ENCODE measurements around the gene CREBL2. TPM values are rescaled to one million over a fixed set of nuclear protein-coding genes. Genes with fewer than 3 reads are reported as not detected.
"Not testable (repeated sequence)": the region's sequence is repeated elsewhere in the genome, so short reads cannot be mapped to it uniquely, and the experiment has no call there.

The CREBL2 gene
- polyA plus RNA-seq, 2 donors, result 5.5 to 8.1 TPM

GRCh38 chr12:12646483-12647072, 34.9 kb downstream of the CREBL2 start:
- no peaks in the 10 kb centered on the region for H3K4me1 ChIP-seq (ENCODE audit: control insufficient read depth in 2 of 2, insufficient read depth in 2 of 2, low read length in 1 of 2)
- WGBS, 2 donors, result 69 to 96% methylated on average over 1 of the region's 1 CpG
- H3K9me3 ChIP-seq (ENCODE audit: control insufficient read depth in 2 of 2, insufficient read depth in 1 of 2, low read depth in 1 of 2, low read length in 1 of 2), result peaks cover 7 to 12% of the 10 kb centered on the region in 2 donors
- no peaks in the 10 kb centered on the region for H3K27me3 ChIP-seq (ENCODE audit: control insufficient read depth in 1 of 2, insufficient read depth in 2 of 2, low read length in 2 of 2)
- no peak overlapping the region for H3K4me3 ChIP-seq (ENCODE audit: low read depth in 1 of 2, low read length in 2 of 2)
- H3K27ac ChIP-seq (ENCODE audit: low read depth in 2 of 2, low read length in 1 of 2), result no peak overlapping the region
- peaks cover 0 to 3% of the 10 kb centered on the region in 2 donors for H3K36me3 ChIP-seq (ENCODE audit: control insufficient read depth in 2 of 2, insufficient read depth in 2 of 2, low read length in 1 of 2)

GRCh38 chr12:12648284-12648683, 36.6 kb downstream of the CREBL2 start:
- Histone ChIP-seq H3K4me1 (ENCODE audit: control insufficient read depth in 2 of 2, insufficient read depth in 2 of 2, low read length in 1 of 2) (no peaks in the 10 kb centered on the region), H3K36me3 (ENCODE audit: control insufficient read depth in 2 of 2, insufficient read depth in 2 of 2, low read length in 1 of 2) (no peaks in the 10 kb centered on the region), H3K27ac (ENCODE audit: low read depth in 2 of 2, low read length in 1 of 2) (no peak overlapping the region), H3K9me3 (ENCODE audit: control insufficient read depth in 2 of 2, insufficient read depth in 1 of 2, low read depth in 1 of 2, low read length in 1 of 2) (peaks cover 7 to 12% of the 10 kb centered on the region in 2 donors), H3K27me3 (ENCODE audit: control insufficient read depth in 1 of 2, insufficient read depth in 2 of 2, low read length in 2 of 2) (no peaks in the 10 kb centered on the region), H3K4me3 (ENCODE audit: low read depth in 1 of 2, low read length in 2 of 2) (no peak overlapping the region)

- H3K36me3 ChIP-seq (ENCODE audit: control insufficient read depth in 2 of 2, insufficient read depth in 2 of 2, low read length in 1 of 2), result no peaks in the 10 kb centered on the region
- no peak overlapping the region for H3K27ac ChIP-seq (ENCODE audit: low read depth in 2 of 2, low read length in 1 of 2)
- no peak overlapping the region for H3K4me3 ChIP-seq (ENCODE audit: low read depth in 1 of 2, low read length in 2 of 2)
- no peaks in the 10 kb centered on the region for H3K27me3 ChIP-seq (ENCODE audit: control insufficient read depth in 1 of 2, insufficient read depth in 2 of 2, low read length in 2 of 2)
- H3K4me1 ChIP-seq (ENCODE audit: control insufficient read depth in 2 of 2, insufficient read depth in 2 of 2, low read length in 1 of 2), result no peaks in the 10 kb centered on the region
- peaks cover 7 to 12% of the 10 kb centered on the region in 2 donors for H3K9me3 ChIP-seq (ENCODE audit: control insufficient read depth in 2 of 2, insufficient read depth in 1 of 2, low read depth in 1 of 2, low read length in 1 of 2)
These were observed 37.4 kb downstream of the CREBL2 start for GRCh38 chr12:12648951-12649650.

- Histone ChIP-seq H3K27me3 (ENCODE audit: control insufficient read depth in 1 of 2, insufficient read depth in 2 of 2, low read length in 2 of 2) (no peaks in the 10 kb centered on the region), H3K27ac (ENCODE audit: low read depth in 2 of 2, low read length in 1 of 2) (no peak overlapping the region), H3K36me3 (ENCODE audit: control insufficient read depth in 2 of 2, insufficient read depth in 2 of 2, low read length in 1 of 2) (no peaks in the 10 kb centered on the region), H3K4me3 (ENCODE audit: low read depth in 1 of 2, low read length in 2 of 2) (no peak overlapping the region), H3K9me3 (ENCODE audit: control insufficient read depth in 2 of 2, insufficient read depth in 1 of 2, low read depth in 1 of 2, low read length in 1 of 2) (peaks cover 7 to 12% of the 10 kb centered on the region in 2 donors), H3K4me1 (ENCODE audit: control insufficient read depth in 2 of 2, insufficient read depth in 2 of 2, low read length in 1 of 2) (no peaks in the 10 kb centered on the region)
These were observed 40.1 kb downstream of the CREBL2 start for GRCh38 chr12:12651752-12652151.

GRCh38 chr12:12652704-12653103, 41.0 kb downstream of the CREBL2 start:
- not testable (repeated sequence) for H3K36me3 ChIP-seq (ENCODE audit: control insufficient read depth in 2 of 2, insufficient read depth in 2 of 2, low read length in 1 of 2); H3K4me1 ChIP-seq (ENCODE audit: control insufficient read depth in 2 of 2, insufficient read depth in 2 of 2, low read length in 1 of 2); H3K27me3 ChIP-seq (ENCODE audit: control insufficient read depth in 1 of 2, insufficient read depth in 2 of 2, low read length in 2 of 2); H3K4me3 ChIP-seq (ENCODE audit: low read depth in 1 of 2, low read length in 2 of 2); H3K27ac ChIP-seq (ENCODE audit: low read depth in 2 of 2, low read length in 1 of 2)
- WGBS, 2 donors, result 92 to 93% methylated on average over 4 of the region's 4 CpGs
- peaks cover 7 to 12% of the 10 kb centered on the region in 2 donors for H3K9me3 ChIP-seq (ENCODE audit: control insufficient read depth in 2 of 2, insufficient read depth in 1 of 2, low read depth in 1 of 2, low read length in 1 of 2)

GRCh38 chr12:12653922-12654321, 42.2 kb downstream of the CREBL2 start:
- Histone ChIP-seq H3K27me3 (ENCODE audit: control insufficient read depth in 1 of 2, insufficient read depth in 2 of 2, low read length in 2 of 2) (no peaks in the 10 kb centered on the region), H3K4me3 (ENCODE audit: low read depth in 1 of 2, low read length in 2 of 2) (no peak overlapping the region), H3K27ac (ENCODE audit: low read depth in 2 of 2, low read length in 1 of 2) (no peak overlapping the region)

GRCh38 chr12:12654691-12655460, 43.2 kb downstream of the CREBL2 start:
- WGBS, 2 donors, result 83% methylated on average over 3 of the region's 3 CpGs
- no peaks in the 10 kb centered on the region for H3K4me1 ChIP-seq (ENCODE audit: control insufficient read depth in 2 of 2, insufficient read depth in 2 of 2, low read length in 1 of 2)

More at GRCh38 chr12:12653922-12654321, 42.2 kb downstream of the CREBL2 start:
- Histone ChIP-seq H3K4me1 (ENCODE audit: control insufficient read depth in 2 of 2, insufficient read depth in 2 of 2, low read length in 1 of 2) (no peaks in the 10 kb centered on the region), H3K36me3 (ENCODE audit: control insufficient read depth in 2 of 2, insufficient read depth in 2 of 2, low read length in 1 of 2) (no peaks in the 10 kb centered on the region), H3K9me3 (ENCODE audit: control insufficient read depth in 2 of 2, insufficient read depth in 1 of 2, low read depth in 1 of 2, low read length in 1 of 2) (peaks cover 0 to 4% of the 10 kb centered on the region in 2 donors)

GRCh38 chr12:12660201-12660600, 48.5 kb downstream of the CREBL2 start:
- Histone ChIP-seq H3K36me3 (ENCODE audit: control insufficient read depth in 2 of 2, insufficient read depth in 2 of 2, low read length in 1 of 2) (no peaks in the 10 kb centered on the region), H3K9me3 (ENCODE audit: control insufficient read depth in 2 of 2, insufficient read depth in 1 of 2, low read depth in 1 of 2, low read length in 1 of 2) (no peaks in the 10 kb centered on the region), H3K27me3 (ENCODE audit: control insufficient read depth in 1 of 2, insufficient read depth in 2 of 2, low read length in 2 of 2) (no peaks in the 10 kb centered on the region), H3K4me1 (ENCODE audit: control insufficient read depth in 2 of 2, insufficient read depth in 2 of 2, low read length in 1 of 2) (no peaks in the 10 kb centered on the region), H3K4me3 (ENCODE audit: low read depth in 1 of 2, low read length in 2 of 2) (no peak overlapping the region), H3K27ac (ENCODE audit: low read depth in 2 of 2, low read length in 1 of 2) (no peak overlapping the region)
- 56 to 63% methylated on average over 3 of the region's 3 CpGs for WGBS, 2 donors

More at GRCh38 chr12:12654691-12655460, 43.2 kb downstream of the CREBL2 start:
- H3K36me3 ChIP-seq (ENCODE audit: control insufficient read depth in 2 of 2, insufficient read depth in 2 of 2, low read length in 1 of 2), result no peaks in the 10 kb centered on the region
- H3K9me3 ChIP-seq (ENCODE audit: control insufficient read depth in 2 of 2, insufficient read depth in 1 of 2, low read depth in 1 of 2, low read length in 1 of 2), result no peaks in the 10 kb centered on the region
- no peaks in the 10 kb centered on the region for H3K27me3 ChIP-seq (ENCODE audit: control insufficient read depth in 1 of 2, insufficient read depth in 2 of 2, low read length in 2 of 2)
- H3K27ac ChIP-seq (ENCODE audit: low read depth in 2 of 2, low read length in 1 of 2), result no peak overlapping the region
- H3K4me3 ChIP-seq (ENCODE audit: low read depth in 1 of 2, low read length in 2 of 2), result no peak overlapping the region

GRCh38 chr12:12661086-12661856, 49.6 kb downstream of the CREBL2 start:
- Histone ChIP-seq H3K9me3 (ENCODE audit: control insufficient read depth in 2 of 2, insufficient read depth in 1 of 2, low read depth in 1 of 2, low read length in 1 of 2) (no peaks in the 10 kb centered on the region), H3K4me3 (ENCODE audit: low read depth in 1 of 2, low read length in 2 of 2) (no peak overlapping the region), H3K27ac (ENCODE audit: low read depth in 2 of 2, low read length in 1 of 2) (no peak overlapping the region), H3K4me1 (ENCODE audit: control insufficient read depth in 2 of 2, insufficient read depth in 2 of 2, low read length in 1 of 2) (no peaks in the 10 kb centered on the region), H3K27me3 (ENCODE audit: control insufficient read depth in 1 of 2, insufficient read depth in 2 of 2, low read length in 2 of 2) (no peaks in the 10 kb centered on the region), H3K36me3 (ENCODE audit: control insufficient read depth in 2 of 2, insufficient read depth in 2 of 2, low read length in 1 of 2) (no peaks in the 10 kb centered on the region)
- 64 to 71% methylated on average over 7 of the region's 7 CpGs for WGBS, 2 donors
